GM23248 (cell line): ENCODE data around the gene RNF8.

ENCODE experiments used
- EZH2 ChIP-seq: fragments of 200-600 bp; sonication (generic); IDR thresholded peaks from 2 replicates; pipeline ENCODE4 v1.6.1; 2018; ENCODE audit warnings: antibody characterized with exemption, mild to moderate bottlenecking; ENCODE audit not compliant: insufficient read depth, poor library complexity, severe bottlenecking
- EZH2phosphoT487 ChIP-seq: fragments of 200-600 bp; sonication (generic); IDR thresholded peaks from 2 replicates; pipeline ENCODE4 v1.6.1; 2018; ENCODE audit warnings: antibody characterized with exemption, moderate library complexity, mild to moderate bottlenecking, low read depth; ENCODE audit not compliant: insufficient read depth

- no peak for TF ChIP-seq EZH2
- no peak for TF ChIP-seq EZH2phosphoT487
Observed at GRCh38 chr6:37365791-37366190, 12.0 kb downstream of the RNF8 start.
